Measurements from ENCODE around the gene NAIF1.

Gene NAIF1

GRCh38 chr9:128109050-128109709 is 42.1 kb upstream of the NAIF1 start:
- DNase-seq (ENCODE audit: insufficient read length, low spot score) (no peak), FAIRE-seq (no peak)
- TF ChIP-seq CTCF (IDR thresholded peaks at IDR 0.05; ENCODE audit: insufficient read depth, missing control alignments) = no peak

GRCh38 chr9:128108269-128109049 is 41.3 kb upstream of the NAIF1 start:
- no peak for TF ChIP-seq CTCF (IDR thresholded peaks at IDR 0.05; ENCODE audit: insufficient read depth, missing control alignments)
- DNase-seq (ENCODE audit: insufficient read length, low spot score) (no peak), FAIRE-seq (no peak)

- DNase-seq (ENCODE audit: insufficient read length, low spot score) = no peak
- TF ChIP-seq CTCF (IDR thresholded peaks at IDR 0.05; ENCODE audit: insufficient read depth, missing control alignments) = no peak
- FAIRE-seq = no peak
Measured at GRCh38 chr9:128107468-128108268, 40.5 kb upstream of the NAIF1 start.

GRCh38 chr9:128106940-128107467 is 39.9 kb upstream of the NAIF1 start:
- FAIRE-seq (no peak), DNase-seq (ENCODE audit: insufficient read length, low spot score) (no peak)
- no peak for TF ChIP-seq CTCF (IDR thresholded peaks at IDR 0.05; ENCODE audit: insufficient read depth, missing control alignments)

- FAIRE-seq = no peak
- no peak for TF ChIP-seq CTCF (IDR thresholded peaks at IDR 0.05; ENCODE audit: insufficient read depth, missing control alignments)
Measured at GRCh38 chr9:128106181-128106939, 39.2 kb upstream of the NAIF1 start.

GRCh38 chr9:128105538-128106175 is 38.5 kb upstream of the NAIF1 start:
- FAIRE-seq (no peak), DNase-seq (ENCODE audit: insufficient read length, low spot score) (no peak)
- TF ChIP-seq CTCF (IDR thresholded peaks at IDR 0.05; ENCODE audit: insufficient read depth, missing control alignments) = no peak

More at GRCh38 chr9:128106181-128106939, 39.2 kb upstream of the NAIF1 start:
- DNase-seq (ENCODE audit: insufficient read length, low spot score) = no peak

All from D721Med (cell line).